Measurements from ENCODE around the gene TVP23A. TPM values are rescaled to one million over a fixed set of nuclear protein-coding genes. Genes with fewer than 3 reads are reported as not detected.
"Not testable (repeated sequence)": the region's sequence is repeated elsewhere in the genome, so short reads cannot be mapped to it uniquely, and the experiment has no call there.

The TVP23A gene
- total and polyA plus RNA-seq, 8 donors: 0.47 to 8.4 (median 6.7) TPM

- Histone ChIP-seq H3K9me3 (no peaks in the 10 kb centered on the region), H3K27me3 (no peaks in the 10 kb centered on the region), H3K4me1 (no peaks in the 10 kb centered on the region), H3K4me3 (no peak overlapping the region), H3K27ac (no peak overlapping the region), H3K36me3 (no peaks in the 10 kb centered on the region)
- intact Hi-C loops (cut with DNase I): no loop called here
- TF ChIP-seq, protein P1, sequence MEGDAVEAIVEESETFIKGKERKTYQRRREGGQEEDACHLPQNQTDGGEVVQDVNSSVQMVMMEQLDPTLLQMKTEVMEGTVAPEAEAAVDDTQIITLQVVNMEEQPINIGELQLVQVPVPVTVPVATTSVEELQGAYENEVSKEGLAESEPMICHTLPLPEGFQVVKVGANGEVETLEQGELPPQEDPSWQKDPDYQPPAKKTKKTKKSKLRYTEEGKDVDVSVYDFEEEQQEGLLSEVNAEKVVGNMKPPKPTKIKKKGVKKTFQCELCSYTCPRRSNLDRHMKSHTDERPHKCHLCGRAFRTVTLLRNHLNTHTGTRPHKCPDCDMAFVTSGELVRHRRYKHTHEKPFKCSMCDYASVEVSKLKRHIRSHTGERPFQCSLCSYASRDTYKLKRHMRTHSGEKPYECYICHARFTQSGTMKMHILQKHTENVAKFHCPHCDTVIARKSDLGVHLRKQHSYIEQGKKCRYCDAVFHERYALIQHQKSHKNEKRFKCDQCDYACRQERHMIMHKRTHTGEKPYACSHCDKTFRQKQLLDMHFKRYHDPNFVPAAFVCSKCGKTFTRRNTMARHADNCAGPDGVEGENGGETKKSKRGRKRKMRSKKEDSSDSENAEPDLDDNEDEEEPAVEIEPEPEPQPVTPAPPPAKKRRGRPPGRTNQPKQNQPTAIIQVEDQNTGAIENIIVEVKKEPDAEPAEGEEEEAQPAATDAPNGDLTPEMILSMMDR (IDR thresholded peaks at IDR 0.05): no peak
- ATAC-seq: no peak
- DNase-seq: no peak
Measured at GRCh38 chr16:10780628-10781027, 38.0 kb downstream of the TVP23A start.

DNA sequence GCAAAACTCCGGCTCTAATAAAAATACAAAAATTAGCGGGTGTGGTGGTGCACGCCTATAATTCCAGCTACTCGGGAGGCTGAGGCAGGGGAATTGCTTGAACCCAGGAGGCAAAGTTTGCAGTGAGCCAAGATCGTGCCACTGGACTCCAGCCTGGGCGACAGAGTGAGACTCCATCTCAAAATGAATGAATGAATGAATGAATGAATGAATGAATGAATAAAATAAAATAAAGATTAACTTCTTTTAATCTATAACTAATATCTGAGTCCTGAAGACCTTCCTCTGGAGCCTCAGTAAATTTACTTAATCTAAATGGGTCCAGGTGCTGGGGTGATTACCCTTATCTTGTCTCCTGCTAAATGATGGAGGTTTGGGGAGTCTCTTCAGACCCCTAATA is 38.7 kb downstream of the TVP23A start:
- H3K27ac ChIP-seq; H3K9me3 ChIP-seq; ATAC-seq; H3K27me3 ChIP-seq; H3K4me3 ChIP-seq; intact Hi-C loops (cut with DNase I); H3K4me1 ChIP-seq; H3K36me3 ChIP-seq; DNase-seq: not testable (repeated sequence)

DNA sequence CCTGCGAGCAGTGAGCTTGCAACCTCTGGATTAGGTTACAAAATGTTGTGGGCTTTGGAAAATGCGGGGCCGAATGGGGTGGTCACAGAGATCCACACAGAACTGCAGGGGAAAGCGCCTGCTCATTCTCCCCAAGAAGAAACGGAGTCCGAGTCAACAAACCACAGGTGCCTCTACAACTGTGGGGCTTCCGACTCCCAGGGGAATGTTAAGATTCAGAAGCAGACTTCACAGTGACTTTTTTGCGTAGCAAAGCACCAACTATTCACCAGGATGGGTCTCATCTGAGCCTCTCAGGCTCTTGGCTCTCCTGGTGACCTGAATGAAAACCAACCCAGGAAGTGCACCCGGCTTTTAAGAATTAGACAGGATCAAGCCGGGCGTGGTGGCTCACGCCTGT is 41.2 kb downstream of the TVP23A start:
- Histone ChIP-seq H3K27me3 (no peaks in the 10 kb centered on the region), H3K4me1 (peaks cover 0 to 10% of the 10 kb centered on the region in 2 donors), H3K27ac (no peak overlapping the region), H3K4me3 (no peak overlapping the region), H3K36me3 (no peaks in the 10 kb centered on the region), H3K9me3 (no peaks in the 10 kb centered on the region)
- DNase-seq: no peak
- TF ChIP-seq, protein P1 (IDR thresholded peaks at IDR 0.05): no peak
- no peak for ATAC-seq
- intact Hi-C loops (cut with DNase I): no loop called here

GRCh38 chr16:10776923-10777322 is 41.7 kb downstream of the TVP23A start:
- H3K4me3 ChIP-seq; H3K27ac ChIP-seq; H3K36me3 ChIP-seq; intact Hi-C loops (cut with DNase I); ATAC-seq; DNase-seq; H3K27me3 ChIP-seq; H3K9me3 ChIP-seq: not testable (repeated sequence)
- H3K4me1 ChIP-seq: peaks cover 0 to 15% of the 10 kb centered on the region in 2 donors

DNA sequence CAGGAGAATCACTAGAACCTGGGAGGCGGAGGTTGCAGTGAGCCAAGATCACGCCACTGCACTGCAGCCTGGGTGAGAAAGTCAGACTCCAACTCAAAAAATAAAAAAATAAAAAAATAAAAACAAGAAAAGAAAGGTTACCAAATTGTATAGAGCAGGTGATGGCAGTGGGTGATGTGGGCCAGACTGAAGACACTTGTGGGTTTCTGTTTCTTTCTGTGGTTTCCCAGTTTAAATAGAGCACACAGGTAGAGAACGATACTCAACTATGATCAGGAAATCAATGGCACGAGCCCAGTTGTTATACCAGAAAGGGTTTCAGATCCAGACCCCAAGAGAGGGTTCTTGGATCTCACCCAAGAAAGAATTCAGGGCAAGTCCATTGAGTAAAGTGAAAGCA is 42.3 kb downstream of the TVP23A start:
- TF ChIP-seq, protein P1 (IDR thresholded peaks at IDR 0.05): no peak
- no peak overlapping the region for H3K4me3 ChIP-seq
- no peaks in the 10 kb centered on the region for H3K9me3 ChIP-seq
- DNase-seq (no peak), ATAC-seq (no peak)
- peaks cover 0 to 21% of the 10 kb centered on the region in 2 donors for H3K4me1 ChIP-seq
- intact Hi-C loops (cut with DNase I): no loop called here
- no peaks in the 10 kb centered on the region for H3K27me3 ChIP-seq
- no peaks in the 10 kb centered on the region for H3K36me3 ChIP-seq
- no peak overlapping the region for H3K27ac ChIP-seq

DNA sequence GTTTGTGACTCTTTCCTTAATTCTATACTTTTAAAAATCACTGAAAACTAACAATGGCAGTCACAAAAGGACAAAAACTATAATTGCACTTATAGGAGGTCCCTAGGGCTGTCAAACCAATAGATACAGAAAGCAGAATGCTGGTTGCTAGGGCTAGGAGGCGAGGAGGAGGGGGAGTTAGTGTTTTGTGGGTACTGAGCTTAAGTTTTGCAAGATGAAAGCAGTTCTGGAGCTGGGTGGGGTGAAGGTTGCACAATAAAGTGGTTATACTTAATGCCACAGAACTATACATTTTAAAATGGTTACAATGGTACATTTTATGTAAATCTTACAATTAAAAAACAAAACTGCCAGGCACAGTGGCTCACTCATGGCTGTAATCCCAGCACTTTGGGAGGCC is 47.7 kb downstream of the TVP23A start:
- no peaks in the 10 kb centered on the region for H3K9me3 ChIP-seq
- peaks cover 0 to 46% of the 10 kb centered on the region in 2 donors for H3K4me1 ChIP-seq
- no peak overlapping the region for H3K4me3 ChIP-seq
- TF ChIP-seq, protein P1 (IDR thresholded peaks at IDR 0.05): no peak
- intact Hi-C loops (cut with DNase I): no loop called here
- H3K27me3 ChIP-seq: no peaks in the 10 kb centered on the region
- peaks cover 0 to 40% of the 10 kb centered on the region in 2 donors for H3K36me3 ChIP-seq
- peak overlapping the region in 1 of 2 donors; percentile 33 for H3K27ac ChIP-seq
- DNase-seq (no peak), ATAC-seq (peak; percentile 57)

Data from left lung (tissue), 10 donors.